ENCODE measurements around the gene MAP3K14. TPM values are rescaled to one million over a fixed set of nuclear protein-coding genes. Genes with fewer than 3 reads are reported as not detected.
"Not testable (repeated sequence)": the region's sequence is repeated elsewhere in the genome, so short reads cannot be mapped to it uniquely, and the experiment has no call there.

The MAP3K14 gene
- total RNA-seq, 1 experiment from 2014 or later, result 16.4 TPM

- TF ChIP-seq EZH2 (IDR thresholded peaks at IDR 0.05) (no peak), YY1 (IDR thresholded peaks at IDR 0.05; ENCODE audit: extremely low read depth, insufficient replicate concordance, low read depth, low read length) (no peak), REST (IDR thresholded peaks at IDR 0.05; ENCODE audit: low read depth) (no peak), ELF1 (IDR thresholded peaks at IDR 0.05; ENCODE audit: borderline replicate concordance, low read depth) (no peak)
These were observed 61.5 kb downstream of the MAP3K14 start (continued) for GRCh38 chr17:45255358-45255757.

GRCh38 chr17:45253879-45254278, 62.9 kb downstream of the MAP3K14 start:
- TF ChIP-seq TCF7L2 (IDR thresholded peaks at IDR 0.05; ENCODE audit: borderline replicate concordance, extremely low read depth, insufficient read depth, insufficient read length), result no peak
- TF ChIP-seq EZH2phosphoT487 (IDR thresholded peaks at IDR 0.05; ENCODE audit: borderline replicate concordance), result no peak
- no peak for TF ChIP-seq CTCF (IDR thresholded peaks at IDR 0.05 in 2 of 3, conservative IDR thresholded peaks at IDR 0.05 in 1 of 3; ENCODE audit: borderline replicate concordance in 1 of 3, insufficient read depth in 1 of 3, low read depth in 2 of 3, low read length in 2 of 3)
- no peak for TF ChIP-seq ZFX (IDR thresholded peaks at IDR 0.05)
- TF ChIP-seq RAD21 (IDR thresholded peaks at IDR 0.05; ENCODE audit: low read depth), result no peak
- no peak for TF ChIP-seq EZH2 (IDR thresholded peaks at IDR 0.05)
- no peak for TF ChIP-seq ELF1 (IDR thresholded peaks at IDR 0.05; ENCODE audit: borderline replicate concordance, low read depth)
- TF ChIP-seq CBX3 (IDR thresholded peaks at IDR 0.05; ENCODE audit: low read depth), result no peak
- no peak for TF ChIP-seq SIN3A (IDR thresholded peaks at IDR 0.05; ENCODE audit: low read depth)
- TF ChIP-seq FOSL1 (IDR thresholded peaks at IDR 0.05; ENCODE audit: low read depth), result no peak
- no peak for TF ChIP-seq EGR1 (IDR thresholded peaks at IDR 0.05; ENCODE audit: low read depth)
- TF ChIP-seq POLR2AphosphoS5 (IDR thresholded peaks at IDR 0.05; ENCODE audit: low read depth, low read length), result no peak
- intact Hi-C loops (cut with micrococcal nuclease), result no loop called here
- ATAC-seq, result no peak
- BruUV-seq (replicated peaks), result no TSS peak
- no peaks in the 10 kb centered on the region for H3K9me2 ChIP-seq (ENCODE audit: insufficient read depth)
- no peak overlapping the region for H3K9ac ChIP-seq (ENCODE audit: low read length)
- CTCF ChIA-PET, result no interaction called here
- no peaks in the 10 kb centered on the region for H3K9me3 ChIP-seq (ENCODE audit: control insufficient read depth in 1 of 2, insufficient read depth in 1 of 2, low read depth in 1 of 2, low read length in 2 of 2)
- no peak overlapping the region for H3K27ac ChIP-seq (ENCODE audit: low read depth, low read length)
- H3K36me3 ChIP-seq (ENCODE audit: control insufficient read depth in 1 of 2, insufficient read depth in 2 of 2, low read length in 2 of 2), result peaks cover 0 to 4% of the 10 kb centered on the region in 2 experiments; a peak in 2 of 4 replicates
- peaks cover 3% of the 10 kb centered on the region; the same call in 1 of the 2 replicates for H3K79me2 ChIP-seq (ENCODE audit: insufficient read depth, low read length)
- no peak for DNase-seq (ENCODE audit: low read depth, low spot score)
- POLR2A ChIA-PET, result no interaction called here
- peaks cover 1 to 9% of the 10 kb centered on the region in 2 experiments; a peak in 3 of 4 replicates for H3K4me1 ChIP-seq (ENCODE audit: control insufficient read depth in 1 of 2, insufficient read depth in 2 of 2, low read length in 2 of 2)
- H4K20me1 ChIP-seq (ENCODE audit: insufficient read depth), result no peaks in the 10 kb centered on the region
- RAD21 ChIA-PET (ENCODE audit: low non-redundant PET in 1 of 2, low total read pairs in 2 of 2, uncharacterized antibody in 2 of 2, unreplicated experiment in 2 of 2), result no interaction called here
- H3K4me3 ChIP-seq (replicated peaks in 1 of 2; ENCODE audit: low read depth in 1 of 2, low read length in 2 of 2), result no peak overlapping the region
- H3K27me3 ChIP-seq (ENCODE audit: insufficient read depth, low read length), result no peaks in the 10 kb centered on the region
- H3K4me2 ChIP-seq (ENCODE audit: low read length), result no peak overlapping the region
- no peak overlapping the region for H2AFZ ChIP-seq (ENCODE audit: low read depth, low read length, poor library complexity, severe bottlenecking)

- POLR2A ChIA-PET; DNase-seq (ENCODE audit: low read depth, low spot score); H3K9me2 ChIP-seq (ENCODE audit: insufficient read depth): not testable (repeated sequence)
These were observed 63.6 kb downstream of the MAP3K14 start for GRCh38 chr17:45253237-45253636.

More at GRCh38 chr17:45253237-45253636, 63.6 kb downstream of the MAP3K14 start:
- H3K4me2 ChIP-seq (ENCODE audit: low read length); H2AFZ ChIP-seq (ENCODE audit: low read depth, low read length, poor library complexity, severe bottlenecking); H4K20me1 ChIP-seq (ENCODE audit: insufficient read depth); intact Hi-C loops (cut with micrococcal nuclease); H3K27me3 ChIP-seq (ENCODE audit: insufficient read depth, low read length); H3K9ac ChIP-seq (ENCODE audit: low read length); BruUV-seq (replicated peaks); ATAC-seq; H3K36me3 ChIP-seq (ENCODE audit: control insufficient read depth in 1 of 2, insufficient read depth in 2 of 2, low read length in 2 of 2); H3K27ac ChIP-seq (ENCODE audit: low read depth, low read length); H3K9me3 ChIP-seq (ENCODE audit: control insufficient read depth in 1 of 2, insufficient read depth in 1 of 2, low read depth in 1 of 2, low read length in 2 of 2); H3K4me3 ChIP-seq (replicated peaks in 1 of 2; ENCODE audit: low read depth in 1 of 2, low read length in 2 of 2); H3K79me2 ChIP-seq (ENCODE audit: insufficient read depth, low read length); RAD21 ChIA-PET (ENCODE audit: low non-redundant PET in 1 of 2, low total read pairs in 2 of 2, uncharacterized antibody in 2 of 2, unreplicated experiment in 2 of 2); CTCF ChIA-PET: not testable (repeated sequence)
- peaks cover 6 to 14% of the 10 kb centered on the region in 2 experiments; a peak in 3 of 4 replicates for H3K4me1 ChIP-seq (ENCODE audit: control insufficient read depth in 1 of 2, insufficient read depth in 2 of 2, low read length in 2 of 2)

All from HCT116 (cell line).